ENCODE data around the gene COL11A1. TPM values are rescaled to one million over a fixed set of nuclear protein-coding genes. Genes with fewer than 3 reads are reported as not detected.

The COL11A1 gene
- total RNA-seq, 2 donors from 2014 or later: 0.32 to 0.88 TPM

GRCh38 chr1:103107741-103108375, 464 bp downstream of the COL11A1 start:
- no peak for DNase-seq
- TF ChIP-seq CTCF (IDR thresholded peaks at IDR 0.05): no peak

GRCh38 chr1:103106426-103107341, 1.6 kb downstream of the COL11A1 start:
- Histone ChIP-seq H3K36me3 (no peaks in the 10 kb centered on the region), H3K4me1 (no peaks in the 10 kb centered on the region), H3K27me3 (no peaks in the 10 kb centered on the region), H3K4me3 (peak overlapping the region; percentile 0), H3K27ac (no peak overlapping the region), H3K9ac (ENCODE audit: low read depth in 2 of 2, low read length in 2 of 2) (no peak overlapping the region), H3K9me3 (no peaks in the 10 kb centered on the region)
- TF ChIP-seq CTCF (IDR thresholded peaks at IDR 0.05): peak; percentile 30
- DNase-seq: no peak
- intact Hi-C loops (cut with DNase I): no loop called here

More at GRCh38 chr1:103107741-103108375, 464 bp downstream of the COL11A1 start:
- Histone ChIP-seq H3K27me3 (no peaks in the 10 kb centered on the region), H3K27ac (no peak overlapping the region), H3K9me3 (no peaks in the 10 kb centered on the region), H3K4me1 (no peaks in the 10 kb centered on the region), H3K36me3 (no peaks in the 10 kb centered on the region), H3K9ac (ENCODE audit: low read depth in 2 of 2, low read length in 2 of 2) (no peak overlapping the region), H3K4me3 (no peak overlapping the region)
- intact Hi-C loops (cut with DNase I): no loop called here

DNA sequence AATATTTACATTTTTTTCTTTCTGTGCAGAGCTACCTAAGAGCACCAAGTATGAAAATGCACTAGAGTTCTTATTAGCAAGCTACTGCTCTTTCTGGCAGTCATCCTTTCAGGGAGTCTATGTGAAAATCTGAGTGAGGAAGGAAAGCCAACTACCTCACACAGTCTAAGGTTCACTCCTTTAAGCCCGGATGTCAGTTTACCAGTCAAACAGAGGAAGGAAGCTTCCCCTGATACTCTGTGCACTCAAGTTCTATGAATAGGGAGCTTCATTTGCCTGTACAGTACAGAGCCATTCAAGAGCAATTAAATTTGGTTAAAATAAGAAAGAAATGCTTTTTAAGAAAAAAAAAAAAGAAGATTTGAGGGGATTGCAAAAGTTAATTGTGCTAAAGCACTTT, 6.9 kb downstream of the COL11A1 start:
- Histone ChIP-seq H3K9me3 (no peaks in the 10 kb centered on the region), H3K4me3 (no peak overlapping the region), H3K36me3 (no peaks in the 10 kb centered on the region), H3K9ac (ENCODE audit: low read depth in 2 of 2, low read length in 2 of 2) (no peak overlapping the region), H3K27me3 (no peaks in the 10 kb centered on the region), H3K4me1 (no peaks in the 10 kb centered on the region), H3K27ac (no peak overlapping the region)
- intact Hi-C loops (cut with DNase I): no loop called here
- TF ChIP-seq CTCF (IDR thresholded peaks at IDR 0.05): no peak
- DNase-seq: no peak

- H3K9ac ChIP-seq (ENCODE audit: low read depth in 2 of 2, low read length in 2 of 2): no peak overlapping the region
- no peaks in the 10 kb centered on the region for H3K4me1 ChIP-seq
- no peaks in the 10 kb centered on the region for H3K27me3 ChIP-seq
- no peaks in the 10 kb centered on the region for H3K9me3 ChIP-seq
- TF ChIP-seq CTCF (IDR thresholded peaks at IDR 0.05): no peak
- H3K27ac ChIP-seq: no peak overlapping the region
- no peaks in the 10 kb centered on the region for H3K36me3 ChIP-seq
- intact Hi-C loops (cut with DNase I): no loop called here
- no peak overlapping the region for H3K4me3 ChIP-seq
- DNase-seq: no peak
Measured at GRCh38 chr1:103089221-103089620, 19.1 kb downstream of the COL11A1 start.

GRCh38 chr1:103087256-103087655, 21.1 kb downstream of the COL11A1 start:
- H3K9me3 ChIP-seq: no peaks in the 10 kb centered on the region
- no peak overlapping the region for H3K4me3 ChIP-seq
- DNase-seq: no peak
- intact Hi-C loops (cut with DNase I): no loop called here
- TF ChIP-seq CTCF (IDR thresholded peaks at IDR 0.05): no peak
- H3K27ac ChIP-seq: no peak overlapping the region
- H3K4me1 ChIP-seq: no peaks in the 10 kb centered on the region
- no peaks in the 10 kb centered on the region for H3K36me3 ChIP-seq
- H3K9ac ChIP-seq (ENCODE audit: low read depth in 2 of 2, low read length in 2 of 2): no peak overlapping the region
- no peaks in the 10 kb centered on the region for H3K27me3 ChIP-seq
